Thyroid gland (tissue), 4 donors: ENCODE results near the gene RAB8B. TPM values are rescaled to one million over a fixed set of nuclear protein-coding genes. Genes with fewer than 3 reads are reported as not detected.

Source experiments
- DNase-seq, 2 donors: peaks; one replicate each; pipeline ENCODE4 v3.0.0-alpha.2; 2019
- H3K27ac ChIP-seq, 3 donors: fragments of 200-600 bp; sonication (generic); 1 replicate in 2 of 3; 2 replicates in 1 of 3; pipeline ENCODE4 v1.5.1; 2016 to 2019; ENCODE audit warnings: mild to moderate bottlenecking in 1 of 3, moderate library complexity in 1 of 3
- H3K27me3 ChIP-seq: fragments of 200-600 bp; sonication (generic); one replicate; pipeline ENCODE4 v1.5.1; 2019
- H3K36me3 ChIP-seq, 2 donors: fragments of 200-600 bp; sonication (generic); one replicate each; pipeline ENCODE4 v1.5.1; 2016 to 2019
- H3K4me1 ChIP-seq, 2 donors: fragments of 200-600 bp; sonication (generic); one replicate each; pipeline ENCODE4 v1.5.1; 2017 to 2019
- H3K4me3 ChIP-seq, 3 donors: fragments of 200-600 bp; sonication (generic); replicated peaks in 1 of 3; 1 replicate in 2 of 3; 2 replicates in 1 of 3; pipeline ENCODE4 v1.5.1; 2016; ENCODE audit warnings: mild to moderate bottlenecking in 1 of 3
- H3K9me3 ChIP-seq: fragments of 200-600 bp; sonication (generic); one replicate; pipeline ENCODE4 v1.5.1; 2017
- POLR2A ChIP-seq, 2 donors: fragments of 450-650 bp; IDR thresholded peaks; one replicate each; pipeline ENCODE4 v1.6.1; 2017; ENCODE audit warnings: antibody characterized with exemption in 2 of 2, mild to moderate bottlenecking in 2 of 2, moderate library complexity in 1 of 2
- WGBS, 2 donors: methylation state at CpG; one replicate each; pipeline ENCODE4 v1.1.5; 2017; 5-methylcytosine and 5-hydroxymethylcytosine counted together
- intact Hi-C: fragments of 100-400 bp; cut with DNase I; formaldehyde crosslinking; loops from one replicate; pipeline ENCODE4 v1.15.1; 2023
- total RNA-seq, 4 donors: library from RNA; depleted of rRNA; stranded (reverse); fragments of >200 nt; gene quantifications; one replicate each; pipeline ENCODE4 v1.2.3, GENCODE V29; 2016
- TF ChIP-seq, protein P1 (sequence below), 6 experiments: fragments of 200-600 bp in 3 of 6; fragments of 450-650 bp in 3 of 6; sonication (generic) in 3 of 6; IDR thresholded peaks; one replicate each; pipeline ENCODE4 v1.5.1; 2016 to 2019; ENCODE audit warnings: antibody characterized with exemption in 6 of 6, mild to moderate bottlenecking in 2 of 6, inconsistent platforms in 1 of 6, moderate library complexity in 1 of 6

The RAB8B gene
- total RNA-seq, 4 donors from 2014 or later = 17.6 to 36.0 (median 22.1) TPM

DNA sequence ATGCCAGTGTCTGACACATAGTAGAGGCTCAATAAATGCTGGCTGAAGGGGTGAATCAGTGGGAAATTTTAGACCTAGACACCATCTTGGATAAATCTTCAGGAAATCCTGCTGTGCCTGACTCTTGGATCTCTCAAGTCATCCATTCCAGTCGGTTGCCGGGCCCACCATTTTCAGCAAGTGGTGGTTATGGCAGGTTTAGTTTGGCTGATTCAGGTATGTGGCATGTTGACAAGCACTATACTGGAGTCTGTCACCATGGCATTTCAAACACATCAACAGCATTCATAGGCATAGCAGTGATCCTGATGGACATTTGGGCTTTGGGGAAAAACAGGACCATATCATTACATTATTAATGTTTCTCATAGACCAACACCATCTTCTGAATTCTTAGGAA, 62.3 kb downstream of the RAB8B start:
- intact Hi-C loops = no loop called here
- H3K9me3 ChIP-seq = no peaks in the 10 kb centered on the region
- no peaks in the 10 kb centered on the region for H3K36me3 ChIP-seq
- no peak overlapping the region for H3K27ac ChIP-seq
- no peak overlapping the region for H3K4me3 ChIP-seq
- WGBS, 2 donors = 86 to 92% methylated on average over 2 of the region's 2 CpGs
- H3K27me3 ChIP-seq = no peaks in the 10 kb centered on the region
- peaks cover 0 to 9% of the 10 kb centered on the region in 2 donors for H3K4me1 ChIP-seq
- DNase-seq = no peak
- TF ChIP-seq, protein P1, sequence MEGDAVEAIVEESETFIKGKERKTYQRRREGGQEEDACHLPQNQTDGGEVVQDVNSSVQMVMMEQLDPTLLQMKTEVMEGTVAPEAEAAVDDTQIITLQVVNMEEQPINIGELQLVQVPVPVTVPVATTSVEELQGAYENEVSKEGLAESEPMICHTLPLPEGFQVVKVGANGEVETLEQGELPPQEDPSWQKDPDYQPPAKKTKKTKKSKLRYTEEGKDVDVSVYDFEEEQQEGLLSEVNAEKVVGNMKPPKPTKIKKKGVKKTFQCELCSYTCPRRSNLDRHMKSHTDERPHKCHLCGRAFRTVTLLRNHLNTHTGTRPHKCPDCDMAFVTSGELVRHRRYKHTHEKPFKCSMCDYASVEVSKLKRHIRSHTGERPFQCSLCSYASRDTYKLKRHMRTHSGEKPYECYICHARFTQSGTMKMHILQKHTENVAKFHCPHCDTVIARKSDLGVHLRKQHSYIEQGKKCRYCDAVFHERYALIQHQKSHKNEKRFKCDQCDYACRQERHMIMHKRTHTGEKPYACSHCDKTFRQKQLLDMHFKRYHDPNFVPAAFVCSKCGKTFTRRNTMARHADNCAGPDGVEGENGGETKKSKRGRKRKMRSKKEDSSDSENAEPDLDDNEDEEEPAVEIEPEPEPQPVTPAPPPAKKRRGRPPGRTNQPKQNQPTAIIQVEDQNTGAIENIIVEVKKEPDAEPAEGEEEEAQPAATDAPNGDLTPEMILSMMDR (IDR thresholded peaks at IDR 0.05) = no peak
- no peak for TF ChIP-seq POLR2A (IDR thresholded peaks at IDR 0.05)

GRCh38 chr15:63252292-63252691, 62.9 kb downstream of the RAB8B start:
- Histone ChIP-seq H3K27ac (no peak overlapping the region), H3K4me1 (peaks cover 0 to 9% of the 10 kb centered on the region in 2 donors), H3K9me3 (no peaks in the 10 kb centered on the region), H3K4me3 (no peak overlapping the region), H3K36me3 (no peaks in the 10 kb centered on the region), H3K27me3 (no peaks in the 10 kb centered on the region)
- WGBS, 2 donors = 92 to 97% methylated on average over 2 of the region's 2 CpGs
- no peak for DNase-seq
- TF ChIP-seq, protein P1 (IDR thresholded peaks at IDR 0.05) = no peak
- no peak for TF ChIP-seq POLR2A (IDR thresholded peaks at IDR 0.05)
- intact Hi-C loops = no loop called here

GRCh38 chr15:63254991-63255390, 65.6 kb downstream of the RAB8B start:
- Histone ChIP-seq H3K36me3 (no peaks in the 10 kb centered on the region), H3K9me3 (no peaks in the 10 kb centered on the region), H3K27ac (no peak overlapping the region), H3K27me3 (no peaks in the 10 kb centered on the region), H3K4me1 (no peaks in the 10 kb centered on the region), H3K4me3 (no peak overlapping the region)
- DNase-seq = no peak
- intact Hi-C loops = no loop called here
- TF ChIP-seq, protein P1 (IDR thresholded peaks at IDR 0.05) = no peak
- TF ChIP-seq POLR2A (IDR thresholded peaks at IDR 0.05) = no peak
- WGBS, 2 donors = 73 to 79% methylated on average over 2 of the region's 2 CpGs

- no peaks in the 10 kb centered on the region for H3K27me3 ChIP-seq
- intact Hi-C loops = no loop called here
- H3K27ac ChIP-seq = no peak overlapping the region
- no peaks in the 10 kb centered on the region for H3K4me1 ChIP-seq
- WGBS, 2 donors = 89 to 94% methylated on average over 1 of the region's 1 CpG
- no peak overlapping the region for H3K4me3 ChIP-seq
- TF ChIP-seq, protein P1 (IDR thresholded peaks at IDR 0.05) = no peak
- no peak for TF ChIP-seq POLR2A (IDR thresholded peaks at IDR 0.05)
- H3K9me3 ChIP-seq = no peaks in the 10 kb centered on the region
- DNase-seq = no peak
- H3K36me3 ChIP-seq = no peaks in the 10 kb centered on the region
Measured at GRCh38 chr15:63255489-63255990, 66.1 kb downstream of the RAB8B start.

- 67 to 73% methylated on average over 5 of the region's 5 CpGs for WGBS, 2 donors
- H3K4me1 ChIP-seq = no peaks in the 10 kb centered on the region
- no peak for DNase-seq
- H3K27me3 ChIP-seq = no peaks in the 10 kb centered on the region
- H3K9me3 ChIP-seq = no peaks in the 10 kb centered on the region
- H3K27ac ChIP-seq = no peak overlapping the region
- no peak overlapping the region for H3K4me3 ChIP-seq
- no peak for TF ChIP-seq POLR2A (IDR thresholded peaks at IDR 0.05)
- TF ChIP-seq, protein P1 (IDR thresholded peaks at IDR 0.05) = no peak
- intact Hi-C loops = no loop called here
- no peaks in the 10 kb centered on the region for H3K36me3 ChIP-seq
Measured at GRCh38 chr15:63256433-63257274, 67.2 kb downstream of the RAB8B start.
